Mucosa of descending colon (tissue), 3 donors: Measurements from ENCODE around the gene RNF8. TPM values are rescaled to one million over a fixed set of nuclear protein-coding genes. Genes with fewer than 3 reads are reported as not detected.

Experiments
- ATAC-seq: fragments of 200-7000 bp; cut with Tn5 transposase; one replicate; pipeline ENCODE4 v1.9.1; 2020; ENCODE audit warnings: mild to moderate bottlenecking, moderate library complexity
- DNase-seq, 3 donors: peaks; one replicate each; pipeline ENCODE4 v3.0.0-alpha.2; 2020
- H3K36me3 ChIP-seq: fragments of 200-600 bp; one replicate; pipeline ENCODE4 v1.8.0; 2021; ENCODE audit warnings: low read depth, mild to moderate bottlenecking
- H3K4me1 ChIP-seq: fragments of 200-600 bp; one replicate; pipeline ENCODE4 v1.8.0; 2021; ENCODE audit warnings: low read depth, mild to moderate bottlenecking
- H3K4me3 ChIP-seq: fragments of 200-600 bp; one replicate; pipeline ENCODE4 v1.8.0; 2021; ENCODE audit warnings: mild to moderate bottlenecking
- H3K9me3 ChIP-seq: fragments of 200-600 bp; one replicate; pipeline ENCODE4 v1.8.0; 2021; ENCODE audit warnings: mild to moderate bottlenecking
- CTCF ChIP-seq: fragments of 200-600 bp; IDR thresholded peaks from one replicate; pipeline ENCODE4 v1.8.0; 2022; ENCODE audit warnings: antibody characterized with exemption, mild to moderate bottlenecking
- intact Hi-C, 2 donors: fragments of 100-400 bp; cut with DNase I in 1 of 2; cut with micrococcal nuclease in 1 of 2; formaldehyde crosslinking; loops; one replicate each; pipeline versions ENCODE4 v1.11.0 to v1.11.1; 2022; cut with DNase I, micrococcal nuclease
- total RNA-seq, 3 donors: library from RNA; stranded (reverse); fragmentation: NEBNext Ultra II Directional in 2 of 3; extraction: Animal tissue kit (Norgen Biotek cat#: 25700) in 2 of 3; gene quantifications; one replicate each; pipeline versions ENCODE4 v1.2.1 to v1.2.4, GENCODE V29; 2021 to 2023
- donor health status: DM: no; HTN: no; CAD: no; lungs with moderate emphysema.
- donor health status: DM: no; HTN: no; CAD: no.
- donor health status: DM: no; HTN: yes; CAD: no.

Gene RNF8
- total RNA-seq, 3 donors from 2014 or later, result 11.2 to 16.3 (median 11.4) TPM

- intact Hi-C loops, result no loop called here
- Histone ChIP-seq H3K4me3 (no peak overlapping the region), H3K4me1 (no peaks in the 10 kb centered on the region), H3K36me3 (peaks cover 6% of the 10 kb centered on the region), H3K9me3 (no peaks in the 10 kb centered on the region)
- no peak for TF ChIP-seq CTCF
- ATAC-seq (no peak), DNase-seq (no peak)
Observed at GRCh38 chr6:37313723-37314486, 39.9 kb upstream of the RNF8 start.

GRCh38 chr6:37314487-37315156, 39.2 kb upstream of the RNF8 start:
- no peaks in the 10 kb centered on the region for H3K4me1 ChIP-seq
- DNase-seq (peak in 2 of 3 donors; percentile 28 to 31), ATAC-seq (peak; percentile 57)
- H3K4me3 ChIP-seq, result no peak overlapping the region
- intact Hi-C loops, result no loop called here
- TF ChIP-seq CTCF, result no peak
- H3K36me3 ChIP-seq, result peaks cover 6% of the 10 kb centered on the region
- H3K9me3 ChIP-seq, result no peaks in the 10 kb centered on the region

- H3K36me3 ChIP-seq, result peaks cover 6% of the 10 kb centered on the region
Observed at GRCh38 chr6:37315157-37315515, 38.6 kb upstream of the RNF8 start.

GRCh38 chr6:37316071-37316470, 37.7 kb upstream of the RNF8 start:
- no peaks in the 10 kb centered on the region for H3K9me3 ChIP-seq
- no peaks in the 10 kb centered on the region for H3K4me1 ChIP-seq
- TF ChIP-seq CTCF, result no peak
- ATAC-seq (no peak), DNase-seq (no peak)
- H3K36me3 ChIP-seq, result peaks cover 6% of the 10 kb centered on the region
- no peak overlapping the region for H3K4me3 ChIP-seq
- intact Hi-C loops, result no loop called here

More at GRCh38 chr6:37315157-37315515, 38.6 kb upstream of the RNF8 start:
- no peaks in the 10 kb centered on the region for H3K4me1 ChIP-seq
- no peaks in the 10 kb centered on the region for H3K9me3 ChIP-seq
- intact Hi-C loops, result no loop called here
- TF ChIP-seq CTCF, result no peak
- no peak for ATAC-seq
- no peak for DNase-seq
- no peak overlapping the region for H3K4me3 ChIP-seq

- peaks cover 6% of the 10 kb centered on the region for H3K36me3 ChIP-seq
Observed at GRCh38 chr6:37317312-37318038, 36.3 kb upstream of the RNF8 start.

More at GRCh38 chr6:37317312-37318038, 36.3 kb upstream of the RNF8 start:
- no peak for DNase-seq
- no peak for ATAC-seq
- TF ChIP-seq CTCF, result no peak
- intact Hi-C loops, result no loop called here
- no peaks in the 10 kb centered on the region for H3K4me1 ChIP-seq
- no peaks in the 10 kb centered on the region for H3K9me3 ChIP-seq
- H3K4me3 ChIP-seq, result no peak overlapping the region
